Kidney epithelial cell (primary cell): ENCODE data around the gene TTC21A. TPM values are rescaled to one million over a fixed set of nuclear protein-coding genes. Genes with fewer than 3 reads are reported as not detected.

ENCODE experiments used
- DNase-seq: peaks from one replicate; pipeline ENCODE4 v3.0.0-alpha.2; 2010; ENCODE audit warnings: low read depth
- H3K27me3 ChIP-seq: 2 replicates; pipeline ENCODE4 v1.6.0; 2011; ENCODE audit warnings: low read length; ENCODE audit not compliant: control insufficient read depth, insufficient read depth
- H3K36me3 ChIP-seq: 2 replicates; pipeline ENCODE4 v1.5.1; 2011; ENCODE audit warnings: low read length; ENCODE audit not compliant: control insufficient read depth, insufficient read depth
- H3K4me3 ChIP-seq: 2 replicates; pipeline ENCODE4 v1.5.1; 2011; ENCODE audit warnings: low read depth, mild to moderate bottlenecking, control low read depth, low read length
- total RNA-seq: library from RNA; depleted of rRNA; stranded (reverse); fragments of >200 nt; gene quantifications from 2 replicates; pipeline ENCODE4 v1.2.3, GENCODE V29; 2015
- TF ChIP-seq, protein P1 (sequence below): IDR thresholded peaks from 2 replicates; pipeline ENCODE4 v1.5.1; 2011; ENCODE audit warnings: mild to moderate bottlenecking, moderate library complexity, low read length, control low read depth, inconsistent platforms; ENCODE audit not compliant: insufficient read depth, poor library complexity, severe bottlenecking

Gene TTC21A
- total RNA-seq, 1 donor from 2014 or later = 6.7 TPM

DNA sequence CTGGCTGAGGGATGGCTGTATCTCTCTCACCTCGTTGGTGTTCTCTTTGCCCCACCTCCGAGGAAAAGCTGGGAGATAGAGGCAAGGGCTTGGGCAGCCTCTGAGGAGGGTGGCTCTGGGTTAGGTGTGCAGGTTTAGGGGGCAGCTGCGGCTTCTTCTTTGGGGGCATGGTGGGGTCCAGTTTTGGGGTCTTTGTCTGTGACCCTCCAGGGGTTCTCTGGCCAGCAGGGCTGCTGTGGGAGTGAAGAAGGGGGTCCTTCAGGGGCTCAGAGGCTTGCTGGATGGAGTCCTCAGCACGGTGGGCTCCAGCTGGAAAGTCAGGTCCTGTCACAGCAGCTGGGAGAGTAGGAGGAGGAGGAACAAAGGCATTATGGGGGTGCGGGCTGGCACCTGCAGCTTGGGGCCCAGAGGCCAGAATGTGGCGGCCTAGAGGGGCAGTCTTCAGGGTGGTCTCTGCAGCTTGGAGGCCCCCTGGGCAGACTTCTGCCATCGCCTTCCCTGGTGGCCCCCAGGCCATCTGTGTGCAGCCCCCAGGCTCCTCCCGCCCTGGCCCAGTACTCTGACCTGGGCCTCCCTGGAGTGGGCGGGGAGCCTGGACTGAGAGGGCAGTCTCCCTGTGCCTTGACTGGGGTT lies 78.0 kb downstream of the TTC21A start:
- Histone ChIP-seq H3K27me3 (no peaks in the 10 kb centered on the region), H3K4me3 (no peak overlapping the region), H3K36me3 (no peaks in the 10 kb centered on the region)
- TF ChIP-seq, protein P1, sequence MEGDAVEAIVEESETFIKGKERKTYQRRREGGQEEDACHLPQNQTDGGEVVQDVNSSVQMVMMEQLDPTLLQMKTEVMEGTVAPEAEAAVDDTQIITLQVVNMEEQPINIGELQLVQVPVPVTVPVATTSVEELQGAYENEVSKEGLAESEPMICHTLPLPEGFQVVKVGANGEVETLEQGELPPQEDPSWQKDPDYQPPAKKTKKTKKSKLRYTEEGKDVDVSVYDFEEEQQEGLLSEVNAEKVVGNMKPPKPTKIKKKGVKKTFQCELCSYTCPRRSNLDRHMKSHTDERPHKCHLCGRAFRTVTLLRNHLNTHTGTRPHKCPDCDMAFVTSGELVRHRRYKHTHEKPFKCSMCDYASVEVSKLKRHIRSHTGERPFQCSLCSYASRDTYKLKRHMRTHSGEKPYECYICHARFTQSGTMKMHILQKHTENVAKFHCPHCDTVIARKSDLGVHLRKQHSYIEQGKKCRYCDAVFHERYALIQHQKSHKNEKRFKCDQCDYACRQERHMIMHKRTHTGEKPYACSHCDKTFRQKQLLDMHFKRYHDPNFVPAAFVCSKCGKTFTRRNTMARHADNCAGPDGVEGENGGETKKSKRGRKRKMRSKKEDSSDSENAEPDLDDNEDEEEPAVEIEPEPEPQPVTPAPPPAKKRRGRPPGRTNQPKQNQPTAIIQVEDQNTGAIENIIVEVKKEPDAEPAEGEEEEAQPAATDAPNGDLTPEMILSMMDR = no peak
- no peak for DNase-seq

DNA sequence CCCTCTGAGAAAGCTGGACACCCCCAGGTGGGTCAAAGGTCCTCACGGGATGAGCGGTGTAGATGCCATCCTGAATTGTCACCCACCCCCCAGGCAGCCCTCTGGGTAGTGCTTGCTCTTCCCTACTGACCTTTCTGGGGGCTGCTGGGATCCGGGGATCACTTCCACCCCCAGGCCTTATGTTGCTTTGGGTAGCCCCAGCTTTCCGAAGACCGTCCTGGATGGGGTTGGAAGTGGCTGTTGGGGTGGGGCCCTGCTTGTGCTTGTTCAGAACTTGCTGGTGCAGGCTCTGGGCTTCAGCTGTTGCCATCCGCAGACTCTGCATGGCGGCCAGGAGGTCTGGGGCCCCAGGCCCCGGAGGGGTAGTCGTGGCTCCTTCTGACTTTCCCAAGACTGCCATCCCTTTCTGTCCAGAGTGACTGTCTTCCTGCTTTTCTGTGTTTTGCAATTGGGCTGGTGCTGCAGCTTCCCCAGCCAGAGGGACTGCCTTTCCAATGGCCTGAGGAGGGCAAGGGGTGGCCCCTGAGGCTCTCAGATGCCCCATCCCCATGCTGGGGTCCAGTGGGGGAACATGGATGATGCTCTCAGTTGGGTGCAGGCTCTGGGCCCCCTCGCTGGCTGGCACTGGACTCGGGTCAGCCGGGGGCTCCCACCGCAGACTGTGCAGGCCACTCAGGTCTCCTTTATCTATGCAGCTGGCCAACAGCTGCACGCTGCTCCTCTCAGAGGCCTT lies 78.6 kb downstream of the TTC21A start:
- H3K27me3 ChIP-seq = no peaks in the 10 kb centered on the region
- DNase-seq = no peak
- H3K36me3 ChIP-seq = no peaks in the 10 kb centered on the region
- no peak overlapping the region for H3K4me3 ChIP-seq
- TF ChIP-seq, protein P1 = no peak

DNA sequence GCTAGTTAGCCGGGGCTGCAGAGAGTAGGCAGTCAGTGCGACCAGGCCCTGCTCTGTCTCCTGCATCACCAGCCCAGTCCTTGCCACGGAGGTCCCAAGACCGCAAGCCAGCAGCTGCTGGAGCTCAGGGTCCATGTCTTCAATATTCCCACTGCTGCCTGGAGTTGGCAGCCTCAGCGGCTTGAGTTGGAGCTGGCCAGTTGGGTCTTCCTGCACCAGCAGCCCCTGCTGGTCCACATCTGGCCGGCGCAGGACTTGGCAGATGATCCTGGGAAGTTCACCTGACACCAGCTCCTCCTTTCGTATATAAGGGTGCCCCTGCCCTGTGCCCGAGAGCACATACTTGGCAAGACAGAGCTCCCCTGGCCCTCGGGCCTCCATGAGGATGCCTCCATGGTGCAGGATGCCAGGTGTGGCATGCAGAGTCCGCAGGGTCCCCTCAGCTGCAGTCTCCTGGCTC lies 79.2 kb downstream of the TTC21A start:
- Histone ChIP-seq H3K4me3 (no peak overlapping the region), H3K27me3 (no peaks in the 10 kb centered on the region), H3K36me3 (no peaks in the 10 kb centered on the region)
- TF ChIP-seq, protein P1 = no peak
- no peak for DNase-seq

DNA sequence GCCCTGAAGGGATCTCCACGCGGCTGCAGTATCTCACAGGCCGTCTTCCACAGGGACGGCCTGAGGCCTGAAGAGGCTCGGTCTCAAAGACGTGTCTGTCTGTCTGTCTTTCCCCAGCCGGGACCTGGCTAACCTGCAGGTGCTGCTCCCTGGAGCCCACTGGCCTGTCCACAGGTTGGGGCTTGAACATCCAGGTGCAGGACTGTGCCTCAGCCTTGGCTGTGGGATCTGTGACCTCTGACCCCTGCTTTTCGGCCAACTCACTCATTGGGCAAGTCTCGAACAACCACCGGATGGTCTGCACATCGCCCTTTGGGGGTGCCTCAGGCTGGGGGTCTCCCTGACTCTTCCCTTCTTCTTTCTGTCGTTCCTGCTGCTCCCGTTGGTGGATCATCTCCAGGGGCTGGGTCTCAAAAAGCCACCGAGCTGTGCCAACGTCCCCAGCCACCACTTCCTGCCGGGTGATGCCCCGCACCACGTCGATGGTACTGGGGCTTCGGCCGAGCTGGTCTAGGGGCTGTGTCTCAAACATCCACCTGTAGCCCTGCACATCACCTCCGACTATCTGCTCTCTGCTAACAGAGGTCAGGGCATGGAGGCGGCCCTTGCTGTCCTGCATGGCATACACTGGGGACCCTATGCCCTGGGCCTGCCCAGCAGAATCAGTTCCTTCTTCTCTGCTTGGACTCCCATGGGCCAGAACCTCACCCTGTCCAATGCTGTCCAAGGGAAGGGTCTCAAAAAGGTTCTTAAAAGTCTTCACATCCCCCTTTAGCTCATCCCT lies 80.1 kb downstream of the TTC21A start:
- TF ChIP-seq, protein P1 = no peak
- Histone ChIP-seq H3K4me3 (no peak overlapping the region), H3K36me3 (no peaks in the 10 kb centered on the region), H3K27me3 (no peaks in the 10 kb centered on the region)
- no peak for DNase-seq

Other genes starting within 250 kb of the TTC21A start
- 0.04 and 0.27 TPM in 2 replicates for gene SCN11A, start 55.7 kb upstream of the TTC21A start, total RNA-seq
- gene WDR48, start 55.7 kb upstream of the TTC21A start, total RNA-seq = 31.5 and 33.2 TPM in 2 replicates
- 34.8 and 43.5 TPM in 2 replicates for gene GORASP1, start 53 bp upstream of the TTC21A start, total RNA-seq
- gene CSRNP1, start 45.9 kb downstream of the TTC21A start, total RNA-seq = 27.5 and 30.8 TPM in 2 replicates
- gene XIRP1, start 84.9 kb downstream of the TTC21A start, total RNA-seq = 0.08 TPM in 1 of 2 replicates, not detected in the other
- not detected in 2 replicates for gene CX3CR1, start 172.4 kb downstream of the TTC21A start, total RNA-seq
- gene CCR8, start 222.0 kb downstream of the TTC21A start, total RNA-seq = not detected in 2 replicates